ENCODE measurements around the gene BORA.
"Not testable (repeated sequence)": the region's sequence is repeated elsewhere in the genome, so short reads cannot be mapped to it uniquely, and the experiment has no call there.

The BORA gene

GRCh38 chr13:72737033-72737432 lies 9.3 kb downstream of the BORA start:
- H3K4me3 Mint-ChIP-seq, result no peak overlapping the region
- H3K27ac Mint-ChIP-seq, result no peak overlapping the region
- peaks cover 8% of the 10 kb centered on the region for H3K4me1 Mint-ChIP-seq
- H3K27me3 Mint-ChIP-seq, result no peaks in the 10 kb centered on the region
- no peaks in the 10 kb centered on the region for H3K9me3 Mint-ChIP-seq
- no peak for ATAC-seq
- H3K36me3 Mint-ChIP-seq, result peaks cover 31% of the 10 kb centered on the region

- H3K4me1 Mint-ChIP-seq, result peaks cover 8% of the 10 kb centered on the region
- H3K9me3 Mint-ChIP-seq, result no peaks in the 10 kb centered on the region
- no peak for ATAC-seq
- no peak overlapping the region for H3K4me3 Mint-ChIP-seq
- peaks cover 35% of the 10 kb centered on the region for H3K36me3 Mint-ChIP-seq
- no peak overlapping the region for H3K27ac Mint-ChIP-seq
- no peaks in the 10 kb centered on the region for H3K27me3 Mint-ChIP-seq
These were observed 12.3 kb downstream of the BORA start for GRCh38 chr13:72740015-72740414.

GRCh38 chr13:72745260-72745659 lies 17.5 kb downstream of the BORA start:
- H3K27ac Mint-ChIP-seq, result no peak overlapping the region
- H3K27me3 Mint-ChIP-seq, result no peaks in the 10 kb centered on the region
- H3K9me3 Mint-ChIP-seq, result no peaks in the 10 kb centered on the region
- no peak overlapping the region for H3K4me3 Mint-ChIP-seq
- peaks cover 47% of the 10 kb centered on the region for H3K36me3 Mint-ChIP-seq
- no peak for ATAC-seq
- peaks cover 17% of the 10 kb centered on the region for H3K4me1 Mint-ChIP-seq

- no peaks in the 10 kb centered on the region for H3K27me3 Mint-ChIP-seq
- peaks cover 71% of the 10 kb centered on the region for H3K36me3 Mint-ChIP-seq
- H3K4me1 Mint-ChIP-seq, result peaks cover 19% of the 10 kb centered on the region
- ATAC-seq, result no peak
- no peak overlapping the region for H3K27ac Mint-ChIP-seq
- H3K9me3 Mint-ChIP-seq, result peaks cover 4% of the 10 kb centered on the region
- H3K4me3 Mint-ChIP-seq, result no peak overlapping the region
These were observed 23.5 kb downstream of the BORA start for GRCh38 chr13:72751220-72751619.

- H3K27ac Mint-ChIP-seq, result no peak overlapping the region
- H3K4me3 Mint-ChIP-seq, result no peak overlapping the region
- peaks cover 4% of the 10 kb centered on the region for H3K9me3 Mint-ChIP-seq
- ATAC-seq, result no peak
- H3K36me3 Mint-ChIP-seq, result peaks cover 67% of the 10 kb centered on the region
- no peaks in the 10 kb centered on the region for H3K27me3 Mint-ChIP-seq
- H3K4me1 Mint-ChIP-seq, result peaks cover 12% of the 10 kb centered on the region
These were observed 26.4 kb downstream of the BORA start for GRCh38 chr13:72754111-72754510.

GRCh38 chr13:72757792-72758535 lies 30.2 kb downstream of the BORA start:
- Mint-ChIP-seq H3K4me3 (no peak overlapping the region), H3K27me3 (no peaks in the 10 kb centered on the region), H3K36me3 (peaks cover 45% of the 10 kb centered on the region), H3K4me1 (no peaks in the 10 kb centered on the region), H3K27ac (no peak overlapping the region), H3K9me3 (no peaks in the 10 kb centered on the region)
- ATAC-seq, result no peak

GRCh38 chr13:72760189-72760588 lies 32.5 kb downstream of the BORA start:
- H3K36me3 Mint-ChIP-seq, result peaks cover 39% of the 10 kb centered on the region
- H3K27ac Mint-ChIP-seq, result no peak overlapping the region
- H3K27me3 Mint-ChIP-seq, result no peaks in the 10 kb centered on the region
- no peak for ATAC-seq
- H3K9me3 Mint-ChIP-seq, result no peaks in the 10 kb centered on the region
- H3K4me1 Mint-ChIP-seq, result no peaks in the 10 kb centered on the region
- no peak overlapping the region for H3K4me3 Mint-ChIP-seq

GRCh38 chr13:72763411-72763810 lies 35.7 kb downstream of the BORA start:
- H3K36me3 Mint-ChIP-seq, result peaks cover 37% of the 10 kb centered on the region
- H3K27ac Mint-ChIP-seq, result no peak overlapping the region
- no peaks in the 10 kb centered on the region for H3K9me3 Mint-ChIP-seq

GRCh38 chr13:72774019-72774418 lies 46.3 kb downstream of the BORA start:
- no peak for ATAC-seq
- no peaks in the 10 kb centered on the region for H3K9me3 Mint-ChIP-seq
- H3K27ac Mint-ChIP-seq, result no peak overlapping the region
- peaks cover 59% of the 10 kb centered on the region for H3K36me3 Mint-ChIP-seq
- no peaks in the 10 kb centered on the region for H3K27me3 Mint-ChIP-seq
- no peak overlapping the region for H3K4me3 Mint-ChIP-seq
- H3K4me1 Mint-ChIP-seq, result peaks cover 8% of the 10 kb centered on the region

More at GRCh38 chr13:72763411-72763810, 35.7 kb downstream of the BORA start:
- H3K27me3 Mint-ChIP-seq, result no peaks in the 10 kb centered on the region
- H3K4me1 Mint-ChIP-seq, result no peaks in the 10 kb centered on the region
- no peak for ATAC-seq
- H3K4me3 Mint-ChIP-seq, result no peak overlapping the region

- Mint-ChIP-seq H3K27me3 (no peaks in the 10 kb centered on the region), H3K4me1 (peaks cover 49% of the 10 kb centered on the region), H3K4me3 (peak within 1 kb of the TSS; percentile 98), H3K27ac (peak within 1 kb of the TSS; percentile 96), H3K9me3 (no peaks in the 10 kb centered on the region), H3K36me3 (peaks cover 39% of the 10 kb centered on the region)
- ATAC-seq, result peak; percentile 100
These were observed 54.0 kb downstream of the BORA start, which contains the start of the genes DIS3 and PIBF1 for GRCh38 chr13:72781451-72782439. Gene DIS3, minus strand, starts transcription at chr13:72781900. Its CDS starts 68 bp downstream, at chr13:72781832. Gene PIBF1, plus strand, starts transcription at chr13:72782133. Its CDS starts 1,337 bp downstream, at chr13:72783470.

GRCh38 chr13:72782717-72783116 lies 55.0 kb downstream of the BORA start:
- H3K9me3 Mint-ChIP-seq, result no peaks in the 10 kb centered on the region
- H3K4me3 Mint-ChIP-seq, result peak overlapping the region; percentile 98
- peak overlapping the region; percentile 96 for H3K27ac Mint-ChIP-seq
- peaks cover 46% of the 10 kb centered on the region for H3K4me1 Mint-ChIP-seq
- ATAC-seq, result no peak
- no peaks in the 10 kb centered on the region for H3K27me3 Mint-ChIP-seq
- H3K36me3 Mint-ChIP-seq, result peaks cover 29% of the 10 kb centered on the region

GRCh38 chr13:72784679-72785078 lies 57.0 kb downstream of the BORA start:
- not testable (repeated sequence) for ATAC-seq, H3K27me3 Mint-ChIP-seq, H3K9me3 Mint-ChIP-seq, H3K4me3 Mint-ChIP-seq, H3K27ac Mint-ChIP-seq
- peaks cover 23% of the 10 kb centered on the region for H3K36me3 Mint-ChIP-seq
- peaks cover 39% of the 10 kb centered on the region for H3K4me1 Mint-ChIP-seq

- no peak for ATAC-seq
- no peaks in the 10 kb centered on the region for H3K9me3 Mint-ChIP-seq
- no peaks in the 10 kb centered on the region for H3K27me3 Mint-ChIP-seq
- peaks cover 36% of the 10 kb centered on the region for H3K36me3 Mint-ChIP-seq
- H3K27ac Mint-ChIP-seq, result no peak overlapping the region
- H3K4me3 Mint-ChIP-seq, result no peak overlapping the region
- peaks cover 21% of the 10 kb centered on the region for H3K4me1 Mint-ChIP-seq
These were observed 61.1 kb downstream of the BORA start for GRCh38 chr13:72788831-72789230.

GRCh38 chr13:72792640-72793039 lies 64.9 kb downstream of the BORA start:
- peaks cover 47% of the 10 kb centered on the region for H3K36me3 Mint-ChIP-seq
- no peaks in the 10 kb centered on the region for H3K9me3 Mint-ChIP-seq
- peaks cover 6% of the 10 kb centered on the region for H3K4me1 Mint-ChIP-seq
- H3K27me3 Mint-ChIP-seq, result no peaks in the 10 kb centered on the region
- no peak overlapping the region for H3K4me3 Mint-ChIP-seq
- ATAC-seq, result no peak
- no peak overlapping the region for H3K27ac Mint-ChIP-seq

- Mint-ChIP-seq H3K4me3 (no peak overlapping the region), H3K9me3 (no peaks in the 10 kb centered on the region), H3K27me3 (no peaks in the 10 kb centered on the region), H3K4me1 (no peaks in the 10 kb centered on the region), H3K27ac (no peak overlapping the region), H3K36me3 (peaks cover 57% of the 10 kb centered on the region)
- no peak for ATAC-seq
These were observed 71.1 kb downstream of the BORA start for GRCh38 chr13:72798817-72799216.
